ENCODE measurements around the gene STUB1.
A peak's percentile ranks its signal among the peaks of the same experiment; 100 is the strongest.

The STUB1 gene

DNA sequence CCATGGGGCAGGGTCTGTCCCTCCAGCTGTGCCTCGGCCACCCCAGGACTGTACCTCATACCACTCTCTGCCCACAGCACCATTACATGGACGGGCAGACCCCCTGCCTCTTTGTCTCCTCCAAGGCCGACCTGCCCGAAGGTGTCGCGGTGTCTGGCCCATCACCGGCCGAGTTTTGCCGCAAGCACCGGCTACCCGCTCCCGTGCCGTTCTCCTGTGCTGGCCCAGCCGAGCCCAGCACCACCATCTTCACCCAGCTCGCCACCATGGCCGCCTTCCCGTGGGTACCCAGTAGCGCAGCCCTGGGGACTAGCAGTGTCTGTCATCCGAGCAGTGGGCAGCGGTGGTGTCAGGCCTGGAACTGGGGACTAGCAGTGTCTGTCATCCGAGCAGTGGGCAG lies 7.4 kb upstream of the STUB1 start:
- DNase-seq (ENCODE audit: low read depth) = no peak
- no peak for TF ChIP-seq CTCF (conservative IDR thresholded peaks at IDR 0.05; ENCODE audit: low read depth, low read length)
- no peak overlapping the region for H3K4me3 ChIP-seq (ENCODE audit: low read depth, low read length)

- DNase-seq (ENCODE audit: low read depth) = no peak
- no peak overlapping the region for H3K4me3 ChIP-seq (ENCODE audit: low read depth, low read length)
- no peak for TF ChIP-seq CTCF (conservative IDR thresholded peaks at IDR 0.05; ENCODE audit: low read depth, low read length)
These were observed 6.7 kb upstream of the STUB1 start for GRCh38 chr16:673399-673991.

- no peak for DNase-seq (ENCODE audit: low read depth)
- TF ChIP-seq CTCF (conservative IDR thresholded peaks at IDR 0.05; ENCODE audit: low read depth, low read length) = no peak
- no peak overlapping the region for H3K4me3 ChIP-seq (ENCODE audit: low read depth, low read length)
These were observed 5.9 kb upstream of the STUB1 start for GRCh38 chr16:674214-674881.

DNA sequence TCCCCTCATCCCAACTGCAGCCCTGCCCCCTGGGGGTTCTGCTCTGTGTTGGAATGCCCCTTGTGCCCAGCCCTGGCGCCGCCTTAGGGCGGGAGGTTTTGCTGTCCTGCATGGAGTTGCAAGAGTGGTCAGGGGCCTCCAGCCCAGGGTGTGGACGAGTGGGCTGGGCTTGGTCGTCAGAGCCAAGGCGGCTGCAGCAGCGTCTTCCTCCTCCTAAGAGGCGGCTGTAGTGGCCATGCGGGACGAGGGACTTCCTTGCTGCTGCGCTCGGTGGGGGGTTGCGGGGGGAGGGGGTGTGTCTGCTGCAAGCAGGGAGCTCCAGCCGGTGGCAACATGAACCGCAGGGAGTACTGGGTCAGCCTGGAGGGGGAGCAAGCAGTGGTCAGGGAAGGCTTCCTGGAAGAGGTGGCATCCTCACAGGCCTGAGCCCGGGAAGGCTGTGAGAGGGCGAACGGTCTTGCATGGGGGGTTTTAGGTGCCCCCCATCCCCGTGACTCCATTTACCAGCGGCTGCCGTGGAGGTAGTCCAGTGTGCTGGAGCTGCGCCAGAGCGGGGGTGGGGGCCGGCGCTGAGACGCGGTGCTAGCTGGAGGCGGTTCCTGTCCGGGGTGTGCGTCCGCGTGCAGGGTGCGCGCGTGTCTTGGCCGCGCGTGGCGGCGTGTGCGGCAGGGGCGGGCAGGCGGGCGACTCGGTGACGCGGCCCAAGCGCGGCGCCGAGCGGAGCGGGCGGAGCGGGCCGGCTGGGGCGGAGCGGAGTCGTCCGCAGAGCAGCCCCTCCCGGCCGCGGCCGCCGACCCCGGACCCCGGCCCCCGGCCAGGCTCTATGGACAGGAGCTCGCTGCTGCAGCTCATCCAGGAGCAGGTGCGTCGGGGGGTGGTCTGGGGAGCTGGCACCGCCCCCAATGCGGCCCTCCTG lies 5.0 kb upstream of the STUB1 start, which contains the start of gene RHBDL1:
Gene RHBDL1, plus strand, starts transcription at position 704 of the 916 bp plus-strand sequence. Its CDS starts 120 bp downstream, at position 824.
- peak within 1 kb of the TSS; percentile 51 for H3K4me3 ChIP-seq (ENCODE audit: low read depth, low read length)
- no peak for TF ChIP-seq CTCF (conservative IDR thresholded peaks at IDR 0.05; ENCODE audit: low read depth, low read length)
- DNase-seq (ENCODE audit: low read depth) = peak; percentile 64

DNA sequence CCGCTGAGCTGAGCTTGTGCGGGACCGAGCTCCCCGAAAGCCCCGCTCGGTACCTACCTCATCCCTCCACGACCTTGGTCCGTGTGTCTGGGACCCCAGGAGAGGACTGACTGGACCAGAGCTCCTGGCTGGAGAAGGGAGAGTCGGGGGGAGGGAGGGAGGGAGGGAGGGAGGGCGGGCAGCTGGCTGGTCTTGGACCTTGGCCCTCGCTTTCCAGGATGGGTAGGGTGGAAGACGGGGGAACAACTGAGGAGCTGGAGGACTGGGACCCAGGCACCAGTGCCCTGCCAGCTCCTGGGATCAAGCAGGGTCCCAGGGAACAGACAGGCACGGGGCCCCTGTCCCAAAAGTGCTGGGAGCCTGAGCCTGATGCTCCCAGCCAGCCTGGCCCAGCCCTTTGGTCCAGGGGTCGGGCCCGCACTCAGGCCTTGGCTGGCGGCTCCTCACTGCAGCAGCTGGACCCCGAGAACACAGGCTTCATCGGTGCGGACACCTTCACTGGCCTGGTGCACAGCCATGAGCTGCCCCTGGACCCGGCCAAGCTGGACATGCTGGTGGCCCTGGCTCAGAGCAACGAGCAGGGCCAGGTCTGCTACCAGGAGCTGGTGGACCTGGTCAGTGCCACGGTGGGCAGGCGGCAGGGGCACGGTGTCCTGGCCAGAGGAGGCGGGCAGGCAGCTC lies 4.2 kb upstream of the STUB1 start:
- H3K4me3 ChIP-seq (ENCODE audit: low read depth, low read length) = peak overlapping the region; percentile 51
- TF ChIP-seq CTCF (conservative IDR thresholded peaks at IDR 0.05; ENCODE audit: low read depth, low read length) = no peak

GRCh38 chr16:676565-676902 lies 3.7 kb upstream of the STUB1 start:
- no peak for DNase-seq (ENCODE audit: low read depth)
- TF ChIP-seq CTCF (conservative IDR thresholded peaks at IDR 0.05; ENCODE audit: low read depth, low read length) = no peak
- H3K4me3 ChIP-seq (ENCODE audit: low read depth, low read length) = no peak overlapping the region

More for the DNA sequence above, 4.2 kb upstream of the STUB1 start:
- DNase-seq (ENCODE audit: low read depth) = no peak
